Measurements from ENCODE around the gene KLHL17.
"Not testable (repeated sequence)": the region's sequence is repeated elsewhere in the genome, so short reads cannot be mapped to it uniquely, and the experiment has no call there.

The KLHL17 gene

DNA sequence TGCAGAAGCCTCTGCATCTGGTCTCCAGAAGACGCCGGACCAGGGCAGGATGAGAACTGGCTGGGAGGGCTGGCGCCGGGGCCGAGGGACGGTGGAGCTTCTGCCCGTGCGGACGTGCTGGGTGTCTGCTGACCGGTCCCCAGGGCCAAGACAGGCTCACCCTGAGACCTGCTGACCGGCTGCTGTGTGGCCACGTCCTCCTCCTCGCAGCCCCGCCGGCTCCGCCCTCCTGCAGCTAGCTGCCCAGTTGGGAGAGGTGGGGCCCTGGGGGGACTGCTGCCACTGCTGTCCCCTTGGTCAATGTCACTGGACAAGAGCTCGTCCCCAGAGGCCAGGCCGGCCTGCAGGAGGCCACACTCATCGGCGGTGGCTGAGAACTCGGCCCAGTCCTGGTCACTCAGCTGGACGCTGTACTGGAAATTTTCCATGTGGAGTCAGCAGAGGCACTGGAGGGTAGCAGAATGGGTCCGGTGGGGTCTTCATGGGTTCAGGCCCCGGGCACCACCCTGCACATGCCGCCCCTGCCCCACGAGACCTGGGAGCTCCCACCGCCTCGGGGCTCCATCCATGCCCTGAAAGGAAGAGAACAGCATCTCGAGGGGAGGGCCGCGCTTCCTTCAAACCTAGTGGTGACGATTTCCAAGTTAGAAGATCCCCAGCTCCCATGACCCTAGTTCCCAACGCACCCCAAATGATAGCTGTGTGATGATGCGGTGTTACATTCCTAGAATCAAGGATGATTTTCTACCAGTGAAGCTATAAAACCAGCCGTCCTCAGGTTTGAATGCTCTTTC is 20.4 kb downstream of the KLHL17 start:
- TF ChIP-seq POLR2AphosphoS5 (IDR thresholded peaks at IDR 0.05; ENCODE audit: borderline replicate concordance, low read depth, low read length) (no peak), EZH2 (IDR thresholded peaks at IDR 0.05) (no peak), FOXP2 (optimal IDR thresholded peaks at IDR 0.05; ENCODE audit: control extremely low read depth, extremely low read length, insufficient read depth) (no peak)
- H3K9ac ChIP-seq (ENCODE audit: insufficient read length) = no peak overlapping the region
- no peaks in the 10 kb centered on the region for H3K36me3 ChIP-seq (ENCODE audit: insufficient read depth, low read length)
- no peak overlapping the region for H3K27ac ChIP-seq
- H3K4me3 ChIP-seq = no peak overlapping the region
- no peak for DNase-seq (ENCODE audit: low read depth, low spot score)
- no peaks in the 10 kb centered on the region for H3K9me3 ChIP-seq (ENCODE audit: low read depth, low read length)

DNA sequence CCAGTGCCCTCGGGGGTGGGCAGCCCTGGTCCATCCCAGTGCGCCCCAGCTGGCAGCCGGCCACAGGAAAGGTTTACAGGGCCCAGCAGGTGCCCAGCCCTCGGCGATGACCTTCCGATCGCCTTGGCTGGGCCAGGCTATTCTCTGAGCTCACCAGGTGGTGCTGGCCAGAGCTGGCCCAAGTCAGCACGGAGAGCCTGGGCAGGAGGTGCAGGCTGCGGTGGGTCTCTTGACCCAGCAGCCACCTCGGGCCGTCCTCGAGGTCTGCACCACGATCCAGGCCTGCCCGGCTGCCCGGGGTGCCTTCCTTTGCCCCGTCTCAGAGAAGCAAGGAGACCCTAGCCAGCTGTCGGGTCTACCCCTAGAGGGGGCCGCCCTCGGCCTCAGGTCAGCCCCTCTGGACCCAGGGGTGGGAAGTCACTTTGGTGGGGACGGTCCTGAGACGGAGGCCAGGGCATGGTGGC is 21.1 kb downstream of the KLHL17 start:
- no peak overlapping the region for H3K4me3 ChIP-seq

DNA sequence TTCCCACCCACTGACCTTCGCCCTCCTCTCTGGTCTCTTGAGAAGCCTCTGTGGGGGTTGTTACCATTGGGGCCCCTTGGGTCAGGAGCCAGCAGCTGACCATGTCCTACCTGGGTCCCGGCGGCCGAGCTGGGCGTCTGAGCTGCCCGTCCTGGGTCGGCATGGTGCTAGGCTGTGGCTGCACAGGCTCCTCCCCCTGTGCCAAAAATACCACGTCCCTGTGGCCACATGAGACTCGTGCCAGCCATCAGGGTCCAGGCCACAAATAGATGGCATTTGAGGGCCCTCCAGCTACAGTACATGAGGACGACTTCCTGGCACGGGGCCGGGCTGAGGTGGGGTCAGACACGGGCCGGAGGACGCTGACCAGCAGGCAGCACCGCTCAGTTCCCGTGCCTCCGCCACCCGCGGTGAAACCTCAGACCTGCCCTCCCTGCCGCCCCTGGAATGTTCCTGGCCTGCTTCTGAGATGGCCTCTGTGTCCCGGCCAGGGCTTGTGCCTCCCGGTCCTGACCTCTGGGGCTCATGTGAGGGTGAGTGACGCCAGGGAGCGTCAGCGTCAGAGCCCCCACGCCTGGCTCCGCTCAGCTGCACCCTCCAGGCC is 21.7 kb downstream of the KLHL17 start, which contains the start of gene PERM1:
Gene PERM1 (minus strand): TSS at position 139 of the 604 bp plus-strand sequence. CDS start 1,064 bp downstream, outside the sequence.
- Histone ChIP-seq H3K4me3 (no peak within 1 kb of the TSS), H3K9ac (ENCODE audit: insufficient read length) (no peak within 1 kb of the TSS)

More for the DNA sequence above, 21.1 kb downstream of the KLHL17 start:
- no peak overlapping the region for H3K27ac ChIP-seq
- TF ChIP-seq POLR2AphosphoS5 (IDR thresholded peaks at IDR 0.05; ENCODE audit: borderline replicate concordance, low read depth, low read length) = no peak
- no peak for TF ChIP-seq FOXP2 (optimal IDR thresholded peaks at IDR 0.05; ENCODE audit: control extremely low read depth, extremely low read length, insufficient read depth)
- no peak for TF ChIP-seq EZH2 (IDR thresholded peaks at IDR 0.05)
- no peak overlapping the region for H3K9ac ChIP-seq (ENCODE audit: insufficient read length)
- no peaks in the 10 kb centered on the region for H3K36me3 ChIP-seq (ENCODE audit: insufficient read depth, low read length)
- DNase-seq (ENCODE audit: low read depth, low spot score) = no peak
- no peaks in the 10 kb centered on the region for H3K9me3 ChIP-seq (ENCODE audit: low read depth, low read length)

DNA sequence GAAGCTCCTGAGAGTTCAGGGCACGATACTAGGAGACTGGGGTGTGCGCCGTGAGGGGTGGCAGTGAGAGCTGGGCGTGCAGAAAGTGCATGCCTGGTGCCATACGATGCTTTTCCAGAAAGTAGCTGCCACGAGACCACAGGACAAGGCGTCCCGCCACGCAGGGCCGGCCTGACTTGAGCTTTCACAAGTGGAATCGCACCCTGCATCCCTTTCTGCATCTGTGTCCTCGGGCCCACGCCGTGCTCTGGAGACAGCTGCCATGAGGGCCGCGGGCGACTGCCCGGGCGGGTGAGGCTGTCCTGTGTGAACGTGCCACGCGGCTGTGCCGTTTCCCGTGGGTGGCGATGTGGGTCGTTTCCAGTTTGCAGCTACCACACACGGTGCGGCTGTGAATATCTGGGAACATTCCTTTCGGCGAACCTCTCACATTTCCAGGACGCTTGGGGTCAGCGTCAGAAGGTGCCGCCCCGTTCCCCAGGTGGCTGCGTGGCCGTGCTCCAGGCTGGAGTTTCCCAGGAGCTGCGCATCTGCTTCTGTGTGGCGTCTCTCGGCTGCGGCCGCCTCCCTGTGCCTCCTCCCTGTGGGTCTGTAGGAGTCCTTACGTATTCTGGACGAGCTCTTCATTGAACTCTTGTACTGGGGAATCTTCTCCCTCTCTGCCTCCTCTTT is 22.5 kb downstream of the KLHL17 start:
- Histone ChIP-seq H3K9me3 (ENCODE audit: low read depth, low read length) (no peaks in the 10 kb centered on the region), H3K36me3 (ENCODE audit: insufficient read depth, low read length) (no peaks in the 10 kb centered on the region), H3K4me3 (no peak overlapping the region), H3K9ac (ENCODE audit: insufficient read length) (no peak overlapping the region), H3K27ac (no peak overlapping the region)
- TF ChIP-seq EZH2 (IDR thresholded peaks at IDR 0.05) (no peak), POLR2AphosphoS5 (IDR thresholded peaks at IDR 0.05; ENCODE audit: borderline replicate concordance, low read depth, low read length) (no peak), FOXP2 (optimal IDR thresholded peaks at IDR 0.05; ENCODE audit: control extremely low read depth, extremely low read length, insufficient read depth) (no peak)
- no peak for DNase-seq (ENCODE audit: low read depth, low spot score)

More for the DNA sequence above, 21.7 kb downstream of the KLHL17 start, which contains the start of gene PERM1:
- Histone ChIP-seq H3K9me3 (ENCODE audit: low read depth, low read length) (no peaks in the 10 kb centered on the region), H3K36me3 (ENCODE audit: insufficient read depth, low read length) (no peaks in the 10 kb centered on the region), H3K27ac (no peak within 1 kb of the TSS)
- no peak for TF ChIP-seq POLR2AphosphoS5 (IDR thresholded peaks at IDR 0.05; ENCODE audit: borderline replicate concordance, low read depth, low read length)
- TF ChIP-seq FOXP2 (optimal IDR thresholded peaks at IDR 0.05; ENCODE audit: control extremely low read depth, extremely low read length, insufficient read depth) = no peak
- TF ChIP-seq EZH2 (IDR thresholded peaks at IDR 0.05) = no peak
- DNase-seq (ENCODE audit: low read depth, low spot score) = no peak

DNA sequence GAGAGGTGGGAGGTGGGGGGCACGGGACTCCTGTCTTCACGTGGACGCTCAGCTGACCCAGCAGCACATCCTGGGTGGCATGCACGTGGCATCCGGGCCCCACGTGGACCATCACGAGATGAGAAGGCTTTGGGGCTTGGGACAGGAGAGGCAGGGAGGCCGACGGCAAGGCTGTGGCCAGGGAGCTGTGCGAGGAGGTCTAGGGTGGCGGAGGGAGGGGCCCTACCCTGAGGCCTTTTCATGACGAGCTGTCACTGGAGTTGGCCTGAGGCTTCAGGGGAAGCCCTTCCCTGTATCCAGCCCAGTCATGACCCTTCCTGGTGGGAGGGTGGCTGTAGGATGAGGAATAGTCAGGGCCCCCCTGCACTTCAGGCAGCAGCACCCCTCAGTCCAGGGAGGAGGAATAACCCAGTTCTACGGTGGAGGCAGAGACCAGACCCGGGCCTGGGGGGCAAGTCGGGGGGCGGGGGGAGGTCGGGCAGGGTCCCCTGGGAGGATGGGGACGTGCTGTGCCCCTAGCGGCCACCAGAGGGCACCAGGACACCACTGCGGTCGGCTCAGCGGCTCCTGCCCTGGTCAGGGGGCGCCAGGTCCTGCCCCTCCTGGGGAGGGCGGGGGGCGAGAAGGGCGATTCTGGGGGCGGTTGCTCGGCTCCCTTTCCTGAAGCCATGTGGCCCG is 23.6 kb downstream of the KLHL17 start:
- Histone ChIP-seq H3K9ac (ENCODE audit: insufficient read length) (no peak overlapping the region), H3K9me3 (ENCODE audit: low read depth, low read length) (no peaks in the 10 kb centered on the region), H3K27ac (no peak overlapping the region), H3K36me3 (ENCODE audit: insufficient read depth, low read length) (no peaks in the 10 kb centered on the region), H3K4me3 (no peak overlapping the region; the same call in 1 of the 2 replicates)
- TF ChIP-seq FOXP2 (optimal IDR thresholded peaks at IDR 0.05; ENCODE audit: control extremely low read depth, extremely low read length, insufficient read depth) = no peak
- DNase-seq (ENCODE audit: low read depth, low spot score) = no peak

DNA sequence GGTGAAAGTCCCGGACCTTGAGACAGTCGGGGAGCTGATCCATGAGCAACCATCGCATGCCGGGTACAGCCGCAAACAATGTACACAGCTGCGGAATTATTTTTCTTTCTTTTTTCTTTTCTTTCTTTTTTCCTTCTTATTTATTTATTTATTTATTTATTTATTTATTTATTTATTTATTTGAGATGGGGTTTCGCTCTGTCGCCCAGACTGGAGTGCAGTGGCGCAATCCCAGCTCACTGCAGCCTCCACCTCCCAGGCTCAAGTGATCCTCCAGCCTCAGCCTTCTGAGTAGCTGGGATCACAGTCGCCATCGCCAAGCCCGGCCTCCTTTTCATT is 24.1 kb downstream of the KLHL17 start:
- H3K9ac ChIP-seq (ENCODE audit: insufficient read length) = no peak overlapping the region
- TF ChIP-seq POLR2AphosphoS5 (IDR thresholded peaks at IDR 0.05; ENCODE audit: borderline replicate concordance, low read depth, low read length) = no peak
- TF ChIP-seq EZH2 (IDR thresholded peaks at IDR 0.05) = no peak
- no peak for TF ChIP-seq FOXP2 (optimal IDR thresholded peaks at IDR 0.05; ENCODE audit: control extremely low read depth, extremely low read length, insufficient read depth)
- H3K36me3 ChIP-seq (ENCODE audit: insufficient read depth, low read length) = no peaks in the 10 kb centered on the region
- no peak for DNase-seq (ENCODE audit: low read depth, low spot score)
- H3K4me3 ChIP-seq = no peak overlapping the region; the same call in 1 of the 2 replicates
- H3K27ac ChIP-seq = no peak overlapping the region
- no peaks in the 10 kb centered on the region for H3K9me3 ChIP-seq (ENCODE audit: low read depth, low read length)

DNA sequence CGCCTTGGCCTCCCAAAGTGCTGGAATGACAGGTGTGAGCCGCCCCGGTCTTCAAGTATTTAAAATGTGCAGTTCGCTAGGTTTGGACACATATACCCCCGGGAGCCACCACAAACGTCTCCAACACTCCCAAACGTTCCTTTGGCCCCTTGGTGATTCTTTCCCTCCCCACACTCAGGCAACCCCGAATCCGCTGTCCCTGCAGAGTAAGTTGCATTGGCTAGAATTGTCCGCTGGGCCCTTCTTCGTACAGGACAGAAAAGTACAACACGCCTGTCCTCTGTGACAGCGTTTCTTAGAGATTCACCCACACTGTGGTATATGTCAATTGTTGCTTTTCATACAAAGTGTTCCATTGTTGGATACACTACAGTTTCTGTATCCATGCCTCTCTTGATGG is 24.7 kb downstream of the KLHL17 start:
- H3K9ac ChIP-seq (ENCODE audit: insufficient read length) = no peak overlapping the region
- H3K27ac ChIP-seq = no peak overlapping the region
- no peak for TF ChIP-seq POLR2AphosphoS5 (IDR thresholded peaks at IDR 0.05; ENCODE audit: borderline replicate concordance, low read depth, low read length)
- TF ChIP-seq FOXP2 (optimal IDR thresholded peaks at IDR 0.05; ENCODE audit: control extremely low read depth, extremely low read length, insufficient read depth) = no peak
- TF ChIP-seq EZH2 (IDR thresholded peaks at IDR 0.05) = no peak
- no peaks in the 10 kb centered on the region for H3K36me3 ChIP-seq (ENCODE audit: insufficient read depth, low read length)
- no peak for DNase-seq (ENCODE audit: low read depth, low spot score)
- no peak overlapping the region for H3K4me3 ChIP-seq
- H3K9me3 ChIP-seq (ENCODE audit: low read depth, low read length) = no peaks in the 10 kb centered on the region

DNA sequence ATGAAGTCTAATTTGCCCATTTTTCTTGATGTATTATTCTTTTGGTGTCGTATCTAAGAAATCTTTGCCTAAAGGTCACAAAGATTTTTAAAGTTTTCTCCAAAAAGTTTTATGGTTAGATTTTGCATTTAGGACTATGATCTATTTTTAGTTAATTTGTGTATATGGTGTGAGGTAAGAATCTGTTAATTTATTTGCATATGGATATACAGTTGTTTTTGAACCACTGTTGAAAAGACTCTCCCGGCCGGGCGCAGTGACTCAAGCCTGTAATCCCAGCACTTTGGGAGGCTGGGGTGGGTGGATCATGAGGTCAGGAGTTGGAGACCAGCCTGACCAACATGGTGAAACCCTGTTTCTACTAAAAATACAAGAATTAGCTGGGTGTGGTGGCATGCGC is 27.7 kb downstream of the KLHL17 start:
- not testable (repeated sequence) for H3K9me3 ChIP-seq (ENCODE audit: low read depth, low read length); H3K9ac ChIP-seq (ENCODE audit: insufficient read length); H3K36me3 ChIP-seq (ENCODE audit: insufficient read depth, low read length); DNase-seq (ENCODE audit: low read depth, low spot score); H3K4me3 ChIP-seq; H3K27ac ChIP-seq

DNA sequence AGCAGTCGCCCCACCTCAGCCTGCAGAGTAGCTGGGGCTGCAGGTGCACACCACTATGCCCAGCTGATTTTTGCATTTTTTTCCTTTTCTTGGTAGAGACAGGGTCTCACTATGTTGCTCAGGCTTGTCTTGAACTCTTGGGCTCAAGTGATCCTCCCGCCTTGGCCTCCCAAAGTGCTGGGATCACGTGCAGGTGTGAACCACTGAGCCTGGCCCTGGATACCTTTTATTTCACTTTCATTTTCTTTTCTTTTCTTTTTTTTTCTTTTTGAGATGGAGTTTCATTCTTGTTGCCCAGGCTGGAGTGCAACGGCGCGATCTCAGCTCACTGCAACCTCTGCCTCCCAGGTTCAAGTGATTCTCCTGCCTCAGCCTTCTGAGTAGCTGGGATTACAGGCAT is 30.9 kb downstream of the KLHL17 start:
- H3K4me3 ChIP-seq; H3K9me3 ChIP-seq (ENCODE audit: low read depth, low read length); DNase-seq (ENCODE audit: low read depth, low spot score); H3K9ac ChIP-seq (ENCODE audit: insufficient read length); H3K36me3 ChIP-seq (ENCODE audit: insufficient read depth, low read length); H3K27ac ChIP-seq: not testable (repeated sequence)
